Sigmoid colon (tissue), 7 donors: Measurements from ENCODE around the gene NFKB1. TPM values are rescaled to one million over a fixed set of nuclear protein-coding genes. Genes with fewer than 3 reads are reported as not detected.

ENCODE experiments used
- DNase-seq: peaks from one replicate; pipeline ENCODE4 v3.0.0-alpha.2; 2019
- H3K27ac ChIP-seq, 4 donors: fragments of 200-600 bp; sonication (generic); one replicate each; pipeline ENCODE4 v1.5.1; 2016 to 2019; ENCODE audit warnings: mild to moderate bottlenecking in 1 of 4
- H3K27me3 ChIP-seq, 3 donors: fragments of 200-600 bp; sonication (generic); one replicate each; pipeline ENCODE4 v1.5.1; 2019; ENCODE audit warnings: mild to moderate bottlenecking in 1 of 3
- H3K36me3 ChIP-seq, 4 donors: fragments of 200-600 bp; sonication (generic); one replicate each; pipeline ENCODE4 v1.5.1; 2016 to 2019
- H3K4me1 ChIP-seq, 4 donors: fragments of 200-600 bp; sonication (generic); one replicate each; pipeline ENCODE4 v1.5.1; 2017 to 2019
- H3K4me3 ChIP-seq, 4 donors: fragments of 200-600 bp; sonication (generic); one replicate each; pipeline ENCODE4 v1.5.1; 2017 to 2019; ENCODE audit warnings: mild to moderate bottlenecking in 2 of 4, moderate library complexity in 1 of 4
- H3K9me3 ChIP-seq, 4 donors: fragments of 200-600 bp in 3 of 4; sonication (generic) in 3 of 4; one replicate each; pipeline versions ENCODE4 v1.5.1 to v1.6.1; 2013 to 2019
- EP300 ChIP-seq, 4 donors: sonication (generic); formaldehyde crosslinking; IDR thresholded peaks; one replicate each; pipeline ENCODE4 v1.6.1; 2017; ENCODE audit warnings: antibody characterized with exemption in 4 of 4
- POLR2A ChIP-seq, 2 donors: fragments of 450-650 bp; IDR thresholded peaks; one replicate each; pipeline ENCODE4 v1.6.1; 2016; ENCODE audit warnings: antibody characterized with exemption in 2 of 2, mild to moderate bottlenecking in 2 of 2, moderate library complexity in 2 of 2
- POLR2AphosphoS5 ChIP-seq, 4 donors: sonication (generic); formaldehyde crosslinking; IDR thresholded peaks; one replicate each; pipeline ENCODE4 v1.6.1; 2017; ENCODE audit warnings: antibody characterized with exemption in 4 of 4
- WGBS, 2 donors: extraction: QIAGEN DNeasy Blood & Tissue Kit; methylation state at CpG; one replicate each; pipeline ENCODE4 v1.1.7; 2013; 5-methylcytosine and 5-hydroxymethylcytosine counted together
- intact Hi-C: fragments of 100-400 bp; cut with DNase I; formaldehyde crosslinking; loops from one replicate; pipeline ENCODE4 v1.15.1; 2023
- polyA plus RNA-seq, 3 donors: library from polyadenylated mRNA; stranded (reverse); fragments of 200-250 nt; gene quantifications; one replicate each; pipeline ENCODE4 v1.2.3, GENCODE V29; 2013
- total RNA-seq, 4 donors: library from RNA; depleted of rRNA; stranded (reverse); fragments of >200 nt; gene quantifications; one replicate each; pipeline ENCODE4 v1.1.0, GENCODE V29; 2016
- TF ChIP-seq, protein P1 (sequence below), 4 experiments: fragments of 450-650 bp in 3 of 4; fragments of 200-600 bp in 1 of 4; IDR thresholded peaks; one replicate each; pipeline ENCODE4 v1.5.1; 2016 to 2019; ENCODE audit warnings: antibody characterized with exemption in 4 of 4, mild to moderate bottlenecking in 3 of 4, moderate library complexity in 2 of 4
- donor health status: healthy with polysubstance abuse.
- donor health status: Bipolar disorder and iron deficiency.
- donor health status: healthy.

Gene NFKB1
- total and polyA plus RNA-seq, 7 donors: 19.2 to 29.8 (median 27.0) TPM

DNA sequence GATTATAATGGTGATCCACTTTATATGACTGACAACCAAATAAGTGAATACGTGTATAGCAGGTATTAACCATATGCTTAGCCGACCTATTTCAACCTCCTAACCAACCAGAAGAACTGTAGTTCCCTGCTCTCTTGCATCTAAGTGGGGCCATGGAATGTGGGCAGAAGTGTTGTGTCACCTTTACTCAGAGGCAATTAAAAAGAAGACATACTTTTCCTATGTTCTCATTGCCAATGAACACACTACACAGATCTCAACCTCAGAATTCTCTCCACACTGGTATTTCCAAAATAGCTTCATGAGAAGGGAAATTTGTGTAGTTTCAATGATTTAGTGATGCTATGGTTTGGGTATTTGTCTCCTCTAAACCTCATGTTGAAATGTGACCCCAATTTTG, 3.2 kb upstream of the NFKB1 start:
- Histone ChIP-seq H3K9me3 (no peaks in the 10 kb centered on the region), H3K27ac (no peak overlapping the region), H3K27me3 (no peaks in the 10 kb centered on the region), H3K4me3 (no peak overlapping the region), H3K36me3 (no peaks in the 10 kb centered on the region), H3K4me1 (peaks cover 0 to 23% (median 15%) of the 10 kb centered on the region in 4 donors)
- intact Hi-C loops: loop anchor here (5.0 kb wide), 1 partner anchor 124 kb away; no protein-coding TSS in a partner anchor
- TF ChIP-seq EP300 (IDR thresholded peaks at IDR 0.05): no peak
- TF ChIP-seq POLR2AphosphoS5 (IDR thresholded peaks at IDR 0.05): no peak
- TF ChIP-seq, protein P1, sequence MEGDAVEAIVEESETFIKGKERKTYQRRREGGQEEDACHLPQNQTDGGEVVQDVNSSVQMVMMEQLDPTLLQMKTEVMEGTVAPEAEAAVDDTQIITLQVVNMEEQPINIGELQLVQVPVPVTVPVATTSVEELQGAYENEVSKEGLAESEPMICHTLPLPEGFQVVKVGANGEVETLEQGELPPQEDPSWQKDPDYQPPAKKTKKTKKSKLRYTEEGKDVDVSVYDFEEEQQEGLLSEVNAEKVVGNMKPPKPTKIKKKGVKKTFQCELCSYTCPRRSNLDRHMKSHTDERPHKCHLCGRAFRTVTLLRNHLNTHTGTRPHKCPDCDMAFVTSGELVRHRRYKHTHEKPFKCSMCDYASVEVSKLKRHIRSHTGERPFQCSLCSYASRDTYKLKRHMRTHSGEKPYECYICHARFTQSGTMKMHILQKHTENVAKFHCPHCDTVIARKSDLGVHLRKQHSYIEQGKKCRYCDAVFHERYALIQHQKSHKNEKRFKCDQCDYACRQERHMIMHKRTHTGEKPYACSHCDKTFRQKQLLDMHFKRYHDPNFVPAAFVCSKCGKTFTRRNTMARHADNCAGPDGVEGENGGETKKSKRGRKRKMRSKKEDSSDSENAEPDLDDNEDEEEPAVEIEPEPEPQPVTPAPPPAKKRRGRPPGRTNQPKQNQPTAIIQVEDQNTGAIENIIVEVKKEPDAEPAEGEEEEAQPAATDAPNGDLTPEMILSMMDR (IDR thresholded peaks at IDR 0.05): no peak
- TF ChIP-seq POLR2A (IDR thresholded peaks at IDR 0.05): no peak
- 92 to 97% methylated on average over 2 of the region's 2 CpGs for WGBS, 2 donors
- DNase-seq: no peak

DNA sequence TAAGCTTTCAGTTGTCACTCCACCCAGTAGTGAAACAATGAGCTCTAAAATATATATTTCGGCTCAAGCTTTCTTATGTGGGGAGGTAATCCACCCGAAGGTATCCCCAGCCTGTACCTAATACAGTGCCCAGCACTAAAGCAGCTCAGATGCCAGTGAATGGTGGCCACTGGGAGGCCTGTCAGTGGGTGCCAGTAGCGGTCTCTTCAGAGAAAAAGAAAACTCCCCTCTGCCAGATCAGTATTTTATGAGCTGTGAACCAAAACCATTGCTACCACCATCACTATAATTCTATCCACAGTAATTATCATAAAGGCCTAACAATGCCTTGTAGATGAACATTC, 835 bp upstream of the NFKB1 start:
- Histone ChIP-seq H3K9me3 (no peaks in the 10 kb centered on the region), H3K4me1 (peaks cover 0 to 42% (median 28%) of the 10 kb centered on the region in 4 donors), H3K27ac (peak overlapping the region; percentile 97 to 99 (median 98)), H3K4me3 (peak overlapping the region; percentile 74 to 91 (median 82)), H3K27me3 (no peaks in the 10 kb centered on the region), H3K36me3 (no peaks in the 10 kb centered on the region)
- TF ChIP-seq, protein P1 (IDR thresholded peaks at IDR 0.05): peak in 1 of 4 experiments; percentile 8
- no peak for TF ChIP-seq POLR2A (IDR thresholded peaks at IDR 0.05)
- intact Hi-C loops: loop anchor here (2.0 to 5.0 kb wide), 7 partner anchors 60 to 597 kb away; partner anchors contain the start of genes BDH2, CISD2, MANBA and SLC9B1
- no peak for DNase-seq
- WGBS, 2 donors: 15 to 50% methylated on average over 3 of the region's 3 CpGs

DNA sequence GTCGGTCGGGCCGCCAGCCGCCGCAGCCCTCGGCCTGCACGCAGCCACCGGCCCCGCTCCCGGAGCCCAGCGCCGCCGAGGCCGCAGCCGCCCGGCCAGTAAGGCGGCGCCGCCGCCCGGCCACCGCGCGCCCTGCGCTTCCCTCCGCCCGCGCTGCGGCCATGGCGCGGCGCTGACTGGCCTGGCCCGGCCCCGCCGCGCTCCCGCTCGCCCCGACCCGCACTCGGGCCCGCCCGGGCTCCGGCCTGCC, 213 bp downstream of the NFKB1 start:
- TF ChIP-seq POLR2A (IDR thresholded peaks at IDR 0.05): no peak
- no peak for TF ChIP-seq POLR2AphosphoS5 (IDR thresholded peaks at IDR 0.05)
- TF ChIP-seq, protein P1 (IDR thresholded peaks at IDR 0.05): no peak
- no peak for TF ChIP-seq EP300 (IDR thresholded peaks at IDR 0.05)
- Histone ChIP-seq H3K9me3 (no peaks in the 10 kb centered on the region), H3K36me3 (no peaks in the 10 kb centered on the region), H3K4me1 (peaks cover 0 to 53% (median 36%) of the 10 kb centered on the region in 4 donors), H3K27ac (peak overlapping the region; percentile 97 to 99 (median 98)), H3K27me3 (no peaks in the 10 kb centered on the region), H3K4me3 (peak overlapping the region; percentile 74 to 91 (median 82))
- WGBS, 2 donors: 0 to 1% methylated on average over 44 of the region's 44 CpGs
- intact Hi-C loops: loop anchor here (2.0 to 5.0 kb wide), 7 partner anchors 61 to 596 kb away; partner anchors contain the start of genes BDH2, CISD2, MANBA and SLC9B1
- DNase-seq: no peak

DNA sequence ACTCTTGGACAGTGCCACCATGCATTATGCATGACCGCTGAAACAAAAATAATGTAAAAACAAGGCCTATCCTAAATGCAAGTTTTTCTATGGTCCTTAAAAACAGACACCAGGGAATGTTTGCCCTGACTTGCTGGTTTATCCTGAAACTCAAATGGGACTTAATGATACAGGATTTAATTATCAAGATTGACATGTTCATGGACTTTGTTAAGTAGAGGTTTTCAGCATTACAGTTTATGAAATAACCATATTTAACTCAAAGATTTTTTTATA, 1.3 kb downstream of the NFKB1 start:
- no peaks in the 10 kb centered on the region for H3K9me3 ChIP-seq
- H3K27ac ChIP-seq: peak overlapping the region; percentile 97 to 99 (median 98)
- no peak for TF ChIP-seq POLR2AphosphoS5 (IDR thresholded peaks at IDR 0.05)
- H3K36me3 ChIP-seq: no peaks in the 10 kb centered on the region
- H3K4me1 ChIP-seq: peaks cover 0 to 64% (median 45%) of the 10 kb centered on the region in 4 donors
- DNase-seq: no peak
- intact Hi-C loops: loop anchor here (5.0 kb wide), 4 partner anchors 260 to 595 kb away; partner anchors contain the start of genes BDH2, CISD2, MANBA and SLC9B1
- no peaks in the 10 kb centered on the region for H3K27me3 ChIP-seq
- peak overlapping the region; percentile 66 to 91 (median 82) for H3K4me3 ChIP-seq
- WGBS, 2 donors: 1 to 17% methylated on average over 1 of the region's 1 CpG

DNA sequence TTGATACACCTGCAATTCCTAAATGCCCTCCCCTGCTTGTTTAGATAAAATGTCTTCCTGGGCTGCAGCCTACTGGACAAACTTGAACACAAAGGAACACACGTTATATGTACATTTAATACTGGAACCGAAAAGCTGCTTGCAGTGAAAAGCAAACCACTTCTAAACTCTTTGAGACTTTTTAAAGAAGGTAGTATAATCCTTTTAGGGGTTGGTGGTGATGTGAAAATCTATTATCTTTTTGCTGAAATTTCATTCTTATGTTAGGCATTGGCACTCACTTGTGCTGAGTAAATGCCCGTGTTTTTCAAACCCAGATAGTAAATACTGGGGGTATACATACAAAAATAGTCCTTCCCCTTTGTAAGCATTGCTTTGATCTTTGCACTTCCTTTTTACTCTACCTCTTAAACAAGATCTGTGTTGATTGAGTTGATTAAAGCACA, 2.2 kb downstream of the NFKB1 start:
- no peak for DNase-seq
- H3K4me3 ChIP-seq: peak overlapping the region in 1 of 4 donors; percentile 91
- TF ChIP-seq POLR2A (IDR thresholded peaks at IDR 0.05): no peak
- no peaks in the 10 kb centered on the region for H3K27me3 ChIP-seq
- intact Hi-C loops: loop anchor here (5.0 kb wide), 4 partner anchors 259 to 594 kb away; partner anchors contain the start of genes BDH2, CISD2, MANBA and SLC9B1
- 4 to 19% methylated on average over 3 of the region's 3 CpGs for WGBS, 2 donors
- H3K4me1 ChIP-seq: peaks cover 0 to 69% (median 49%) of the 10 kb centered on the region in 4 donors
- peak overlapping the region in 1 of 4 donors; percentile 97 for H3K27ac ChIP-seq
- no peaks in the 10 kb centered on the region for H3K9me3 ChIP-seq
- no peaks in the 10 kb centered on the region for H3K36me3 ChIP-seq
